ENCODE results near the gene EHD4.

EHD4 gene

DNA sequence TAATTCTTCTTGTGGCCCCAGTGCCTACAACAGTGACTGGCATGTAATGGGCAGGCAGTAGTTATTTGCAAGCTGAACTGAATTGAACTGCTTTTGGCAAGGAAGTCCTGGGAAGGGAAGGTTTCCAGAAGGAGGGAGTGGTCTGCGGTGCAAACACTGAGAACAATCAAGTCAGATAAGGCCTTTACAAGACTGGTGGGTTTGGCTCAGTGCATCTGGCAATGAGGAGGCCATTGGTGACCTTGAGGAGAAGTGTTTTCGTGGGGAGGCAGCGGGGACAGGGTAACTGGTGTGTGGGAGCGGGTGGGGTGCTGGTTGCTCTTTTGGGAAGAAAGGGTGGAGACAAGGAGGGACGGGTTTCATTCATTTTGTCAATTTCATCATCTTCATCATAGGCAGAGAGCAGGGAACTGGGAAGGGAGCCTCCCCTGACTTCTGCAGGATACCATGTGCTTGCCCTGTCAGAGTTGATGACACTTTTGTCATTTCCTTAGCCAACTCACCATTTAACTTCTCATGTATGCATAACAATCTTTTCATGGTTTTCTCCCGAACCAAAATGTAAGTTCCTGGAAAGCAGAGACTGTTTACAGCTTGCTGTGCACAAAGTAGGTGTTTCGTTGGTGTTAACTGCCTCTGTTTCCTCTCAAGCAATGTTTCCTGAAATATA is 8.4 kb upstream of the EHD4 start:
- no peak for DNase-seq (ENCODE audit: low spot score)

- DNase-seq (ENCODE audit: low spot score): no peak
These were observed 7.3 kb upstream of the EHD4 start for GRCh38 chr15:41979493-41980266.

DNA sequence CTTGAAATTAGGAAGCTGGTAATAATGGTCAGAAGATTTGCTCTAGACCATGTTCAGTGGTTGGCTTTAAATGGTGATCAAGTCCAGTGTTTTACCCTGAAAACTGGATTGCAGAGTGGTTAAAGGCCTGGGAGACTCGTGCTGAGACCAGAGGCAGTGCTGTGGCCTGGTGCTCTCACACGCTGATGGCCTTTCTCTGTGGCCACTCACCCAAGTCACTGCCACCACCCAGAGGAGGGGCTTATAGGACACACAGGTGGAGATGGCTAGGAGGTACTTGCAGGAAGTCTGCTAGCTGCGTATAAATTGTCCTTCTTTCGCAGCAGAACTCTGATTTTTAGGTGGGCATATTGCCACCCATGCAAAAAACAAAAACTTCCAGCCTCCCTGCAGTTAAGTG is 6.2 kb upstream of the EHD4 start:
- DNase-seq (ENCODE audit: low spot score): no peak

- DNase-seq (ENCODE audit: low spot score): no peak
These were observed 5.5 kb upstream of the EHD4 start for GRCh38 chr15:41977757-41978383.

- DNase-seq (ENCODE audit: low spot score): no peak
These were observed 3.3 kb upstream of the EHD4 start for GRCh38 chr15:41975669-41976068.

DNA sequence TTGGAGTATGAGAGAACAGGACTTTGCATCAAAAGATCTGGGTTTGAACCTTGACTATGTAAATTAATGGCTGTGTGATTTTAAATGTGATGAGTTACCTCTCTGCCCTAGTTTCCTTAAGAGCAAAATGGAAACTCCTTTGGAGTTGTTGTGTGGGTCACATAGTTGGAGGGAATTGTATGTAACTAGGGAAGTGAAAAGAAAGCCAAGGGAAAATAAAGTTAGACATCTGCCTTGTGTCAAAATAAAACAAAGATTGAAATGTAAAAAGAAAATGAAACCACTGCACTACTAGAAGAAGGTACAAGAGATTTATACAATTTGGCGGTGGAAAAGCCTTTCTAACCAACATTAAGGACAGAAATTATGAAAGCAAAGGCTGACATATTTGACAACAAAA is 1.7 kb upstream of the EHD4 start:
- DNase-seq (ENCODE audit: low spot score): no peak

DNA sequence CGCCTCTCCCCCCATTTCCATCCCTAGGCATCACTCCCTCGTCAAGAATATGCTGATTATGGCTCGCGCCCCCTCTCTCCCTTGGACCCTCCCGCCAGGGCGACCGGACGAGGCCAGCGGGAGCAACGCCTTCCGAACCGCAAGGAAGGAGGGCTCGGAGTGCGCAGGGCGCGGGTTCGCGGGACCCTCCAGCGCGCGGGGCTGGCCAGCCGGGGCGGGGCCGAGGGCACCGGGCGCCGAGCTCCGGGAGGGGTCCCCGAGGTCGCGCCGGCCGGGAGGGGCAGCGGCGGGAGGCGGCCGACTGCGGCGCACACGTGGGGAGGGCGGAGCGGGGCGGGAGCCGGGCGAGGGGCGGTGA is 483 bp downstream of the EHD4 start:
- DNase-seq (ENCODE audit: low spot score): no peak

DNA sequence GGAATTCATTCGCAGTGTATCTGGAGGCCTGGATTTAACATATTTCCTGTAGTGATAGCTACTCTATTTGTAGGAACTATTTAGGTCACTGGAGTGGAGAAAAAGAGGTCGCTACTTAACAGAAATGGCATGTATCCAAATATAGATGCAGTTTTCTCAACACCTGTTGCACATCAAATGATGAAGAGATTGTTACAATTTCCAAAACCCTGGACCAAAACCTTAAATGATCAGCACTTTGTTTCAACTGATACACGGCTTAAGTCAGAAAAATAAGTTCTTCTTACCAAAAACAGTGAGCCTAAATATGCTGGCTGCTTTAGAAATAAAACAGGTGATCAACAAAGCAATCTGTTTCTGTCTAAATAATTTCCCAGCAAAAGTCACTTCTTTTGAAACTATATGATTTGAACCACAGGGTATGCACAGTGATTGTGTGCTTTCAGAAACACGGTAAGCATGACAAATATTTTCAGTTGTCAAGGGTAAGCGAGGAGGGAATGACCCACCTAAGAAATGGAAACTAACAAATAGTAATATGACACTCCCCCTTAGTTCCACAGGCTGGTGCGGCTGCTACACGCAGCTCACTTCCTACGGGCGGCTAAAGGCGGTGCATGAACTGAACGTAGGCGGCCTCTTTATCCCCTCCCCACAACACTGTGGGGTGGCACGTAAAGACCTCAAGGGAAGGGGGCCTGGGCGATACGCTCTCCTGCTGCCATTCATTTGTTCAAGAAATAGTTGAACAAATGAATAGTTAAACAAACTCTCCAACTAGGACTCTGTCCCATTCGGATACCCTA is 1.1 kb downstream of the EHD4 start:
- DNase-seq (ENCODE audit: low spot score): peak; percentile 77

DNA sequence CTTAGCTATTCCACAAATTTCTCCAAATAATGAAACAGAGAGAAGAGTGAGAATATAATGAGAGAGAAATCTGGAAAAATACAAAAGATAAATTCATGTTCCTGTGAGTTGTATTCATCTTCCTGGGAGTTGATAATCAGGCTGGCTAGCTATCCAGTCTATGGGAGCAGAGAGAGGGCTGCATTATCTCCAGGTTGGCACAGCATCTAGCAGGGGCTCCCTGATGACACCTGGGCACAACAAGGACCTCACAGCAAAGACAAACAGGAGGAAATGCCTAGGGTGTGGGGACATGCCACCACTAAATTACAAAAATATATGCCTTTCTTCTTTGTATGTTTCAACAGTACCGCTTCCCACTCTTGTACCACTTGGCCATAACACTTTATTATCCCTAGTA is 1.9 kb downstream of the EHD4 start:
- DNase-seq (ENCODE audit: low spot score): no peak

- peak; percentile 69 for DNase-seq (ENCODE audit: low spot score)
These were observed 2.4 kb downstream of the EHD4 start for GRCh38 chr15:41969851-41970431.

DNA sequence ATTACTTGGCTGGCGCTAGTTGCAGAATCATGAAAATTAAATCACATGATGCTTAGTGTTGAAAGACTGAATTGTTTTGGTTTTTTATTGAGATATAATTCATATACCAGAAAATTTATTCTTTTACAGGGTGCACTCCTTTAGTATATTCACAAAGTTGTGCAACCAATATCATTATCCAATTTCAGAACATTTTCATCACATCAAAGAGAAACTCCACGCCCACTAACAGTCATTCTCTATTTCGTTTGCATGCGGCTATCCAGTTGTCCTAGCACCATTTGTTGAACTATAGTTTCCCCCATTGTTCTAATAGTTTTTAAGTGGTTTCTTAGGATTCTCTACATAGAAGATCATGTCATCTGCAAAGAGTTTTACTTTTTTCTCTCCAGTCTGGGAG is 3.7 kb downstream of the EHD4 start:
- DNase-seq (ENCODE audit: low spot score): no peak

DNA sequence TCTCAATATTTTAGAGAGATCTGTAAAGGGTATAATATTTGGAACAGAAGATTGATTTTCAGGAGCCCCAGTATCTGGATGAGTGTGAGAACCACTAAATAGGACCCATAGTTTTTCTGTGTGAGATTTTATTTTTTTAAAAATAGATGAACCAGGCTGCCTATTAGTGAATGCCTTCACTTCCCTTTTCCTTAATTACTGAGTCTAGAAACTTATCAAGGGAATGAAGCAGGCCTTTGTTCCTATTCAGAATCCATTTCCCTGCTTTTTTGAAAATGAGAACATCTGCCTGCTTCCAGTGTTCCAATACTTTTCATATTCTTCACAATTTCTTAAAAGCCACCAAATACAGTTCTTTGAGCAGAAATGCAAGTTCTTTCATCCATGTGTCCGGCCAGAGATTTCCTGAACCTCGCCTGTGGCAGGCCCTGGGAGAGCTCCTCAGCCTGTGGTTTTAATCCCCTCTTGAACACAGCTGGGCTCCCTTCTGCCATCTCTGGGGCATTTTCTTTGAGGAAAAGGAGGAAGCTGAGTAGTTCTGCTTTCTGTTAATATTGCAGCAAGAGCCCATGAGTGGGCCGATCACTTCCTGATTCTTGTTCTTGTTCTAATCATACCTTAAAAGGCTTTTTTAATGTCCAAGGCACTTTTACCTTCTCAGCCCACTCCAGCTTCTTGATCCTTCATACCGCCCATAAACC is 4.7 kb downstream of the EHD4 start:
- no peak for DNase-seq (ENCODE audit: low spot score)

DNA sequence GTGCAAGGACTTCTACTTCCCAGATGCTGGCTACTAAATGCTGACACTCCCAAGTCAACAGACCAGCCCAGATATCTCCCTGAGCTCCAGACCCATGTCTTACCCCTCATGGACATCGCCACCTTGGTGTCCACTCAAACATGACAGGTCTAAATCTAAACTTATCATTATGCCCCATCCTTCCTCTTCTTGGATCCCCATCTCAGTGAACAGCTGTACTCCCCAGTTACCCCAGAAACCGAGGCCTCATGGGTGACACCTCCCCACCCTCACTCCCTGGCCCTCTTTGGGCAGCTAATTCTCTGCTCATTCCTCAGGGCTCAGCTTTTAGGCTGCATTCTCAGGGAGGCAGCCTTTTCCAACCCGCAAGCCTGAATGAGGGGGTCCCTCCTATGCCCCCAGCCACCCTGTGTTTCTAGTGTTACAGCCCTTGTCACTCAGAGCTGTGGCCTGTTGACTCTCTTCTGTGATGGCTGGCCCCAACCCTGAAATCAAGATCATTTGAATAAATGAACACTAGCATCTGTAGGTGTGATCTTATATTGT is 5.4 kb downstream of the EHD4 start:
- DNase-seq (ENCODE audit: low spot score): no peak

- DNase-seq (ENCODE audit: low spot score): no peak
These were observed 5.9 kb downstream of the EHD4 start for GRCh38 chr15:41966414-41966812.

- DNase-seq (ENCODE audit: low spot score): no peak
These were observed 6.6 kb downstream of the EHD4 start for GRCh38 chr15:41965441-41966413.

- DNase-seq (ENCODE audit: low spot score): no peak
These were observed 10.7 kb downstream of the EHD4 start for GRCh38 chr15:41961595-41962202.

- DNase-seq (ENCODE audit: low spot score): no peak
These were observed 11.3 kb downstream of the EHD4 start for GRCh38 chr15:41961001-41961518.

DNA sequence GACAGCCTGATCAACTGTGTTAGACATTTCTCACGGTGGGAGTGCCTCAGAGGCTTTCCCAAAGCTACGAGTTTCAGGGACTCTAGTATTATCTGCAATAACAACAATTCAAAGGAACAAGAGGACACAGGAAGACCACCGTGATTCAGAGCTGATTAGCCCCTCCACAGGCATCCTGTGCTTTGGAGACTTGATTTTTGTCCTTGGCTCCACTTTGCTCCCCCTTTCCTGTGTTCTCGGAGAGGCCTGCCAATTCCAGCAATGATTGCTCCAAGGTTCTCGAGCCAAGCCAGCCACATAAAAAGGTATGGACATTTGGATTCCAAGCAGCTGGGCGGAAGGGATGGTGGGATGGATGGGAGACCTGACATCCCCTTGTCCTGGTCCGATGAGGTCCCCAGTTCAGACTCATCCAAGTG is 14.3 kb downstream of the EHD4 start:
- DNase-seq (ENCODE audit: low spot score): no peak
